ENCODE data around the gene SLC27A2.
A peak's percentile ranks its signal among the peaks of the same experiment; 100 is the strongest.

Gene SLC27A2

GRCh38 chr15:50267577-50267976, 85.6 kb downstream of the SLC27A2 start:
- DNase-seq (ENCODE audit: low read depth): no peak
- no peak overlapping the region for H3K4me3 ChIP-seq (ENCODE audit: control insufficient read depth, low read depth, low read length)
- TF ChIP-seq, protein P1, sequence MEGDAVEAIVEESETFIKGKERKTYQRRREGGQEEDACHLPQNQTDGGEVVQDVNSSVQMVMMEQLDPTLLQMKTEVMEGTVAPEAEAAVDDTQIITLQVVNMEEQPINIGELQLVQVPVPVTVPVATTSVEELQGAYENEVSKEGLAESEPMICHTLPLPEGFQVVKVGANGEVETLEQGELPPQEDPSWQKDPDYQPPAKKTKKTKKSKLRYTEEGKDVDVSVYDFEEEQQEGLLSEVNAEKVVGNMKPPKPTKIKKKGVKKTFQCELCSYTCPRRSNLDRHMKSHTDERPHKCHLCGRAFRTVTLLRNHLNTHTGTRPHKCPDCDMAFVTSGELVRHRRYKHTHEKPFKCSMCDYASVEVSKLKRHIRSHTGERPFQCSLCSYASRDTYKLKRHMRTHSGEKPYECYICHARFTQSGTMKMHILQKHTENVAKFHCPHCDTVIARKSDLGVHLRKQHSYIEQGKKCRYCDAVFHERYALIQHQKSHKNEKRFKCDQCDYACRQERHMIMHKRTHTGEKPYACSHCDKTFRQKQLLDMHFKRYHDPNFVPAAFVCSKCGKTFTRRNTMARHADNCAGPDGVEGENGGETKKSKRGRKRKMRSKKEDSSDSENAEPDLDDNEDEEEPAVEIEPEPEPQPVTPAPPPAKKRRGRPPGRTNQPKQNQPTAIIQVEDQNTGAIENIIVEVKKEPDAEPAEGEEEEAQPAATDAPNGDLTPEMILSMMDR (conservative IDR thresholded peaks at IDR 0.05; ENCODE audit: control insufficient read depth, insufficient read depth, low read depth, low read length): no peak

- no peak for DNase-seq (ENCODE audit: low read depth)
- H3K4me3 ChIP-seq (ENCODE audit: control insufficient read depth, low read depth, low read length): no peak overlapping the region
- TF ChIP-seq, protein P1 (conservative IDR thresholded peaks at IDR 0.05; ENCODE audit: control insufficient read depth, insufficient read depth, low read depth, low read length): no peak
These were observed 93.1 kb downstream of the SLC27A2 start for GRCh38 chr15:50275091-50275490.

DNA sequence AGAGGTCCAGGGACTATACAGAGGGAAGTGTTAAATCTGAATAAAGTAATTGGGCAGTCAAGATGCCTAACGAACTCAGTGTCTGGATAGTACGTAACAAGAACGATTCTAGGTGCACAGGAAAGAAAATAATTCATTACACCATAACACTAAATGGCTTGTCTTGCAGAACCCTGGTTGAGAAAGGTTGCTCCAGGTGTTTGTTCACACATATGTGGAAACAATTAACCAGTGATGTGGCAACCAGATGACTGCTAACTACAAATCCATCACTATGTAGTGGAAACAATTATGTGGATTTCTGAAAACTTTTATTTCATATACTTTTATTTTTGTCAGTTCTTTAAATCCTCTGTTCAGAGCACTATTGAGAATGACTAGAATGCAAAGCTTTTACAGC, 93.9 kb downstream of the SLC27A2 start:
- H3K4me3 ChIP-seq (ENCODE audit: control insufficient read depth, low read depth, low read length): no peak overlapping the region
- DNase-seq (ENCODE audit: low read depth): no peak
- TF ChIP-seq, protein P1 (conservative IDR thresholded peaks at IDR 0.05; ENCODE audit: control insufficient read depth, insufficient read depth, low read depth, low read length): no peak

GRCh38 chr15:50277370-50277769, 95.4 kb downstream of the SLC27A2 start:
- TF ChIP-seq, protein P1 (conservative IDR thresholded peaks at IDR 0.05; ENCODE audit: control insufficient read depth, insufficient read depth, low read depth, low read length): no peak
- no peak overlapping the region for H3K4me3 ChIP-seq (ENCODE audit: control insufficient read depth, low read depth, low read length)
- DNase-seq (ENCODE audit: low read depth): no peak

DNA sequence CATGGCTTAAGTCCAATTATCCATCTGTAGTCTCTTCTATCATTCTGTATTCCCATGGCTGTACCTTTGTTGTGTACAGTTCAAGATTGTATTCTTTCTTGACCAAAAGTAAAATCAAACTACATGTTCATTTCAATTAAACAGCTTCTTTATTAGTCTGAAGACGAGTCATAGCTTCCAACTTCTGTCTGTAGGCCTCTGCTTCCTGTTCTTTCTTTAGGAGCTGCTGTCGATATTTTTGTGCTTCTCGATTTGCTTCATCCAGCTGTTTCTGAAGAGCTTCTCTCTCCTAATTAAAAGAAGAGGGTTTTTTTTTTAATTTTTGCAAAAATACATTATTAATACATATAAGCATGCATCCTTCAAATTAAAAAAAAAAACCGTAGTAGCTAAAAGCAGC, 96.5 kb downstream of the SLC27A2 start:
- TF ChIP-seq, protein P1 (conservative IDR thresholded peaks at IDR 0.05; ENCODE audit: control insufficient read depth, insufficient read depth, low read depth, low read length): no peak

GRCh38 chr15:50280271-50280670, 98.3 kb downstream of the SLC27A2 start:
- no peak overlapping the region for H3K4me3 ChIP-seq (ENCODE audit: control insufficient read depth, low read depth, low read length)
- TF ChIP-seq, protein P1 (conservative IDR thresholded peaks at IDR 0.05; ENCODE audit: control insufficient read depth, insufficient read depth, low read depth, low read length): no peak
- DNase-seq (ENCODE audit: low read depth): no peak

More for the DNA sequence above, 96.5 kb downstream of the SLC27A2 start:
- no peak overlapping the region for H3K4me3 ChIP-seq (ENCODE audit: control insufficient read depth, low read depth, low read length)
- DNase-seq (ENCODE audit: low read depth): peak; percentile 3

- H3K4me3 ChIP-seq (ENCODE audit: control insufficient read depth, low read depth, low read length): no peak overlapping the region
- TF ChIP-seq, protein P1 (conservative IDR thresholded peaks at IDR 0.05; ENCODE audit: control insufficient read depth, insufficient read depth, low read depth, low read length): no peak
- DNase-seq (ENCODE audit: low read depth): no peak
These were observed 99.4 kb downstream of the SLC27A2 start for GRCh38 chr15:50281427-50281826.
